ENCODE results near the gene TLCD4.

The TLCD4 gene

DNA sequence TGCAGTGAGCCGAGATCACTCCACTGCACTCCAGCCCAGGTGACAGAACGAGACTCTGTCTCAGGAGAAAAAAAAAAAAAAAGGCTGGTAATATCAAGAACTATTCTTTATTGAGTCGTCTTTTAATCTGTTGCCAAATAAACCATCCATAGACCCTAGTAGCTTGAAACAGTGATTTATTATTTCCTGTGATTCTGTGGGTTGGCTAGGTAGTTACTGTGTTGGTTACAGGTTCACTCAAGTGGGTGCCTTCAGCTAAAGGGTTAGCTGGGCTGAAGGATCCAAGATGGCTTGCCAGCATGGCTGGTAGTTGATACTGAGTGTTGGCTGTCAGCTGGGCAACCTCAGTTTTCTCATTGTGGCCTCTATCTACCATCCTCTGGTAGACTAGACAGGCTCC is 9.2 kb downstream of the TLCD4 start:
- DNase-seq (ENCODE audit: low spot score): no peak

GRCh38 chr1:95126846-95127245 is 9.7 kb downstream of the TLCD4 start:
- H3K27ac ChIP-seq: no peak overlapping the region
- no peak overlapping the region for H3K4me3 ChIP-seq
- no peak for DNase-seq (ENCODE audit: low spot score)
- no peak for TF ChIP-seq CTCF (IDR thresholded peaks at IDR 0.05)

More for the DNA sequence above, 9.2 kb downstream of the TLCD4 start:
- Histone ChIP-seq H3K4me3 (no peak overlapping the region), H3K27ac (no peak overlapping the region)
- no peak for TF ChIP-seq CTCF (IDR thresholded peaks at IDR 0.05)

GRCh38 chr1:95127380-95127779 is 10.2 kb downstream of the TLCD4 start:
- no peak overlapping the region for H3K4me3 ChIP-seq
- no peak for TF ChIP-seq CTCF (IDR thresholded peaks at IDR 0.05)
- DNase-seq (ENCODE audit: low spot score): no peak
- no peak overlapping the region for H3K27ac ChIP-seq

DNA sequence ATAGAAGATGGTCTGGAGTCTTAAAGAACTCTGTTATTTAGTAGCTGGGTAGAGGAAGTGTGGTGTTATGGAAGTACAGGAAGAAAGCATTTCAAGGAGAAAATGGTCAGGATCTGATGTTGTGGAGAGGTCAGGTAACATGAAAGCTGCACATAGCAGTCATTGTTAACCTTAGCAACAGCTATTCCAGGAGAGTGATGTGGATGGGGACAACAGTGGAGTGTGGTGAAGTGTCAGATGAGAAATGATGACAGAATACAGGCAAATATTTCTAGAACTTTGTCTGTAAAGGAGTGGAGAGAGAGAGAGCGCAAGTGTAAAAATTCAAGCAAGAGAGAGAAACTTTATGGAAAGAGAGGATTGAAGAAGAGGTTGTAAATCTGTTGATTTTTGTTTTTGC is 15.6 kb downstream of the TLCD4 start:
- H3K27ac ChIP-seq: no peak overlapping the region
- no peak for TF ChIP-seq CTCF (IDR thresholded peaks at IDR 0.05)
- no peak overlapping the region for H3K4me3 ChIP-seq
- no peak for DNase-seq (ENCODE audit: low spot score)

- Histone ChIP-seq H3K27ac (no peak overlapping the region), H3K4me3 (no peak overlapping the region)
- TF ChIP-seq CTCF (IDR thresholded peaks at IDR 0.05): no peak
- no peak for DNase-seq (ENCODE audit: low spot score)
Measured at GRCh38 chr1:95133687-95134086, 16.5 kb downstream of the TLCD4 start.

GRCh38 chr1:95138223-95138622 is 21.1 kb downstream of the TLCD4 start:
- Histone ChIP-seq H3K4me3 (no peak overlapping the region), H3K27ac (no peak overlapping the region)
- no peak for DNase-seq (ENCODE audit: low spot score)
- TF ChIP-seq CTCF (IDR thresholded peaks at IDR 0.05): no peak

- no peak for DNase-seq (ENCODE audit: low spot score)
- no peak for TF ChIP-seq CTCF (IDR thresholded peaks at IDR 0.05)
- no peak overlapping the region for H3K4me3 ChIP-seq
- H3K27ac ChIP-seq: no peak overlapping the region
Measured at GRCh38 chr1:95139039-95139438, 21.9 kb downstream of the TLCD4 start.
